Measurements from ENCODE around the gene TMEM8B.
"Not testable (repeated sequence)": the region's sequence is repeated elsewhere in the genome, so short reads cannot be mapped to it uniquely, and the experiment has no call there.

The TMEM8B gene

DNA sequence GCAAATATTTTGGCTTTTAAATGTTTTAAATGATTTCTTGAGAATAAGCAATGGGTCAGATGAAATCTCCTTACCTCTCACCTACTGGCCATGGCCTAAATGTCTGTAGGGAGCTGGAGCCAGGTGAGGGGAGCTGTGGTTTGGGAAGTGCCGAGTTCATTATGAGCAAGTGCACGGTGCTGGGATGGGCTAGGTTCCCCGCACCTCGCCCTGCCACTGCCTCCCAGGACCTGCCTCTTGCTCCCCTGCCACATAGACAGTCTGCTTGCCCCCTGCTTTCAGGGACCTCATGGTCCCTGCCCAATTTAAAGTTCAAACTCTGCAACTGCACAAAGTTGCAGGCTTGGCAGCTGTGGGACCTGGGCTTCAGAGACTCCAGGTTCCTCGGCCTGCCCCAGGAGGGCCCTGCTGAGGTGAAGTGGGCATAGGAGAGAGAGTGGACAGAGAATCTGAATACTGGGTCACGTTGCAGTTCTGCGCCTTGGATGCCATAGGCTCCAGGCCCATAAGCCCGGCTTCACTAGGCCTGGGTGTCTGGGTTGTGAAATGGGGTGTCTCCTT lies 35.7 kb downstream of the TMEM8B start:
- DNase-seq: no peak

DNA sequence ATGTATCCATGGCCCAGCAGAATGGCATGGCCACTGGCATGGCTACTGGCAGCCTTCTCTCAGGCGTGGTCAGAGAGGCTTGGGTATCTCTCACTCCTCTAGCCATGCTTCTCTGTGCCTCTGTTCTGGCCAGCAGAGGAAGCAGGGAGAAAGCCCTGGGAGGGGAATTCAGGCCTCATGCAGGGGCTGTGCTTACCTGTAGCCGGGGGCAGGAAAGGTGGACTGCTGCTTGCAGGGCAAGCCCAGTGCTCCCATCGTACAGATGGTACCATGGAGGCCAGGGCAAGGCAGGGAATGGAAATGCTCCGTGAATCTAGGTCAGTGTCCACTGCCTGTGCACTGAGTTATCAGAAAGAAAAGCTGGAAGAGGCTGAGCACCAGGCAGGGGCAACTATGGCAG lies 38.5 kb downstream of the TMEM8B start:
- DNase-seq: no peak

DNA sequence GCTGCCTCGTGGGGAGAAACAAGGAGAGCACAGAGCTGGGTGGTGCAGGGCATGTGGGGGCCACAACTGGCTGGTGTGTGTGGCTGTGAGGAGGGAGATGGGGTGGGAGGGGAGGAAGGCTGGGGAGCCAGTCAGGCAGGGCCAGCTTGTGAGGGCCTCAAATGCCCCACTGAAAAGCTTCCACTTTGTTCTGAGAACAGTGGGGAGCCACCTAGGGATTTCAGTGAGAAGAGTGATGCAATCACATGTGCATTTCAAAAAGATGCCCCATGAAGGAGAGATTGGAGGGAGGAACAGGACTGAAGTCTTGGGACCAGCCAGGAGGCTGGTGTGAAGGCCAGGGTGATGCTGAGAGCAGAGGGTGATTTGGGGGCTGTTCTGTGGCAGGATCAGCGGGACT lies 39.9 kb downstream of the TMEM8B start:
- DNase-seq: no peak

DNA sequence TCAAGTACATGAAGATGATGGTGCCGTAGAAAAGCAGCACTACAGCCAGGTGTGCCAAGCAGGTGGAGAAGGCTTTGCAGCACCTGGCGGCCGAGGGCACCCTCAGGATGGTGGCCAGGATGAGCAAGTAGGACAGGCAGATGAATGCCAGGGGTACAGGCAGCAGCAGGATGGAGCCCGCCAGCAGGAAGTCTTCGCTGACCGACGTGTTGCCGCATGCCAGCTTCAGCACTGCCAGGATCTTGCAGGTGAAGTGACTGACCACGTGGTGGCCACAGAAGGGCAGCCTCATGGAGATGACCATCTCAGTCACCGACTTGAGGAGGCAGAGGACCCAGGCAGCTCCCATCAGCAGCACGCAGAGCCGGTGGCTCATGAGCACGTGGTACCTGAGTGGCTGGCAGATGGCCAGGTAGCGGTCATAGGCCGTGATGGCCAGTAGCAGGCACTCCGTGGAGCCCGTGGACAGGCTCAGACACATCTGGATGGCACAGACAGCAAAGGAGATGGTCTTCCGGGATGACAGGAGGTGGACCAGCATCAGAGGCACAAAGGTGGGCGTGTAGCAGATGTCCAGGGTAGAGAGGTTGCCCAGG lies 40.7 kb downstream of the TMEM8B start:
- DNase-seq: no peak

DNA sequence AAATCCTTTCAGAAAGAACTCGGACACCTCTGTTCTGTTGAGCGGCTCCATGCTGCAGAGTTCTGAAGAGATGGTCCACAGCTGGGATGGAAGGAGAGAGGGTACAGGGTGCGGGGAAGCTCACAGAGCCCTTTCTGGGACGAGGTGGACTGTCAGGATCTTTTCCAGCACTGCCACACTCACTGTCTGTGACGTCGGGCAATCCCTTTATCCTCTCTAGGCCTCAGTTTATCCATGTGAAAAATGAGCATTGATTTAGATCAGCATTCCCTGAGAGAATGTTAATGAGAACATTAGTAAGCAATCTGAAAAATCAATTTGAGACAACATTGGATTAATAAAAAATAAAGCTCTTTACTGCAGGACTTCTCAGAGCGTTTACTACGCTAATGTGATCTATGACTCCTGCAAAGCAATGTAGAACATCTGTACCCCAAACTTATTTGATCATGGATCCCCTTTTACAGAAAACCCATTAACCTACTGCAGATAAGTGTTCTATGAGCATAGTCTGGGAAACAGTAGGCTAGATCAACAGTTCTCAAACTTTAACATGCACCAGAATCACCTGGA lies 41.4 kb downstream of the TMEM8B start, which contains the start of gene OR13J1:
OR13J1 (minus strand) TSS at position 51 of the 573 bp plus-strand sequence; CDS start at position 51, 0 bp downstream.
- no peak for DNase-seq

DNA sequence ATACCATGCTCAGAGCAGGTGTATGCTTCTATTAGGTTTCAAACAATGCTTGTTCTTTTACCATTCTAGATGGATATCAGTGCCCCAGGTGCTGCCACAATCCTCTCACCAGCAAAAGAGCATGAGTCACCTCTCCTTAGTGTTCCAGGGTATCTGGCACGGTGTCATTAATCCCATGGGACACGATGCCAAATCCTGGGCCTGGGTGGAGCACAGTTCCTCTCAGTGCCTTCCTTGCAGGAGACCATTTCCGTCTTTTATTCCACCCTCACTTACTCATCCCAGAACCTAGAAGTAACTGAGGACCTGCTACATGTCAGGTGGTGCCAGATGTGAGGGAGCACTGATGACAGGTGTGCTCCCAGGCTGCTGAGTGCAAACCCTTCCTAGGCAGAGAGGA lies 42.5 kb downstream of the TMEM8B start:
- DNase-seq: no peak

DNA sequence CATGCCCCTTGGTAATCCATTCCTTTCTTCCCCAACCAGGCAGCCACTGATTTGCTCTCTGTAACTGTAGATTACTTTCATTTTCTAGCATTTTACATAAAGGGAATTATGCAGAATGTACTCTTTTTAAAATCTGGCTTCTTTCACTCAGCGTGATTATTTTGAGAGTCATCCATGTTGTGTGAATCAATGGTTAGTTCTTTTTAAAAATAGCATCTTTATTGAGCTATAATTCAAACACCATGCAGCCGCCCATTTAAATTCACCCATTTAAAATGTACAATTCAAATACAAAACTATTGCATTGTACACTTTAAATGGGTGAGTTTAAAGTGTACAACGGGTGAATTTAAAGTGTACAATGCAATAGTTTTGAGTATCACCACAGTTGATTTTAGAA lies 43.5 kb downstream of the TMEM8B start:
- DNase-seq: no peak

DNA sequence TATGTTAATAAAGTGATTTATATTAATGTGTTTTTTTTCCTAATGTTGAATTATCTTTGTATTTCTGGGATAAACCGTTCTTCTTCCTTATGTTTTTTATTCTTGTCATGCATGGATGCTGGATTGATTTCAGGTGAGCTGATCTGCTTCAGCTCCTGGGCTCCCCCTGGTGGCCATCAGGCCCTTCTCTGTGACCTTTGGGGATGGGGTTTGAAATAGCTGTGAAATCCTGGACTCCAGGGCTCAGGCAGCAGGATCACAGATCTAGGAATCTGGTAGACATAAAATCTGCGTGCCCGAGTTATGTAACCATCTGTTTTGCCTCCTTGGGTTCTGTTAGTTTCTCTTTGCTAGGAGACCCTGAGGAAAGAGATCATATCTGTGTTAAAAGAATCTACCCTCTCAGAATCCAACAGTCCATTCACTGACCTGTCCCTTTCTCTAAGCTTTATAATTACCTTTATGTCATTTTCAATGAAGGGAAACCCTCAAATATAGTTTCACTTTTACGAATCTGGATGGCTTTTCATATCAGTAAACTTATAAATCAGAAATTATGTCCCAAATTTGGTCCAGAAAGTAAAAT lies 53.3 kb downstream of the TMEM8B start:
- peak; percentile 59 to 83 (median 69) for DNase-seq

DNA sequence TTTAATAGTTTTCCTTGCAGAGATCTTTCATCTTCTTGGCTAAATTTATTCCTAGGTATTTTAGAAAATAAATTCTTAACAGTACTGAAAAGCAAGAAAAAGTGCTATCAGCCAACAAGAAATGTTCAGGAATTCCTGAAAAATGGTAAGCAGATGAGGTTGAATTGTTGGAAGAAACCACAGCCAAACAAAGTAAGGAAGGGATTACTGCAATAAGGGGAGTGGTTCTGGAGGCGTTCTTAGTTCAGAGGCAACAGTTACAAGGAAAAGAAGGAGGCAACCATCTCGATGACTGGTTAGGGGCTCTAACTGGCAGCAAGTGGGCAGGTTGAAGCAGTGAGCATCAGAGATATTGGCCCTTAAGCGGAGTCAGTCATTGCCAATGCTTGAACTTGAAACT lies 54.0 kb downstream of the TMEM8B start:
- DNase-seq: no peak

DNA sequence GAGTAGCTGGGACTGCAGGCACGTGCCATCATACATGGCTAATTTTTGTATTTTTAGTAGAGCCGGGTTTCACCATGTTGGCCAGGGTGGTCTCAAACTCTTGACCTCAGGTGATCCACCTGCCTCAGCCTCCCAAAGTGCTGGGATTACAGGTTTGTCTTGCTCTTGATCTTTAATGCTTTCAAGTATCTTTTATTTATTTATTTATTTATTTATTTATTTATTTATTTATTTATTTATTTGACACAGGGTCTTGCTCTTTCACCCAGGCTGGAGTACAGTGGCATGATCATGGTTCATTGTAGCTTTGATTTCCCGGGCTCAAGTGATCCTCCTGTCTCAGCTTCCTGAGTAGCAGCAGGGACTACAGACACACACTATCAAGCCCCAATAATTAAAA lies 55.9 kb downstream of the TMEM8B start:
- not testable (repeated sequence) for DNase-seq

DNA sequence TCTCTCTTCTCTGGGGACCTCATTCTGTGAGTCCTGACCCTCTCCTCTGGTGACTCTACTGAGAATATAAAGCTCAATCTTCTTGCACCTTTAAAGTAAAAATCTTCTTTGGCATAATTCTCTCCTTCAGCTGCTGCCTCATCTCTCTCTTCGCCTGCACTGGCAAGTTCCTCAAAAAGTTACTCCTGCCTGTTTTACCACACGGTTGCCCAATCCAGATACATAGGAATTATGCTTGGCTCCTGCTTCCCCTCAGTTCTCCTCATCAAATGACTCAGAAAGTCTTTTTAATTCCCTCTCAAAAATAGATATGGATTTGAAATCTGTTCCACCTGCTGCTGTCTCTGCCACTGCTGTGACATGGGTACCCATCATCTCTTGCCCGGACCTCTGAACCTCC lies 62.6 kb downstream of the TMEM8B start:
- no peak for DNase-seq

DNA sequence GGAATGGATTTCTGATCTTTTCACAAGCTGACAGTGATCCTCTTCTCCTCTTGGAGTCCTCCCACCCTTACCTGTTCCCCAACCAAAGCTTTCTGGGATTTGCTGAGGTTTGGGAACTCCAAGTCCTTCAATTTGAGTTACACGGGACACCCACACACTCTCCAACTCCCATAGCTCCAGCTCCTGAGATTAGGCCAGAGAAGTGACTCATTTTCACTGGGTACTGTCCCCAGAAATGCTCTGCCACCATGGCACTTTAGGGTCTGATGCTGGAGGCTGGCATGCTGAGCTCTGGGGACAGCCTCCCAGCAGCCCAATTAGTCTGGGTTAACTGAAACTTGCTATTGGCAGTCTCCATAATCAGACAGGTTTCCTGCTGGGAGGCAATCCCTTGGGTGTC lies 63.0 kb downstream of the TMEM8B start:
- DNase-seq: no peak

DNA sequence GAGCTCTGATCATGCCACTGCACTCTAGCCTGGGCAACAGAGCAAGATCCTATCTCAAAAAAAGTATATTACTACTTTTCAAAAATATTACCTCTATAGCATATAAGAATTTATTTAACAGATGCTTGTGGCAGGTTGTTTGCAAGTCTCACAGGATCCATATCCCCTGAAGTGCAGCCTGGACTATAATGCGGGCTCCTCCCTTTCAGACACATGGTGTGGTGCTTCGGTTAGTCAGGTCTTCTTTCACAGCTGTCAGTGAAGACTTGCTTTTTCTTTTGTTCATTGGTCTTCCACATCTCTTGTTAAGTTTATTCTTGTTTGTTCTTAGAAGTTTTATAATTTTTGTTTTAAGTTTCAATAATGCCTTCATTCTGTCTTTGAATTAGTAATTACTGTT lies 67.5 kb downstream of the TMEM8B start:
- DNase-seq: no peak

DNA sequence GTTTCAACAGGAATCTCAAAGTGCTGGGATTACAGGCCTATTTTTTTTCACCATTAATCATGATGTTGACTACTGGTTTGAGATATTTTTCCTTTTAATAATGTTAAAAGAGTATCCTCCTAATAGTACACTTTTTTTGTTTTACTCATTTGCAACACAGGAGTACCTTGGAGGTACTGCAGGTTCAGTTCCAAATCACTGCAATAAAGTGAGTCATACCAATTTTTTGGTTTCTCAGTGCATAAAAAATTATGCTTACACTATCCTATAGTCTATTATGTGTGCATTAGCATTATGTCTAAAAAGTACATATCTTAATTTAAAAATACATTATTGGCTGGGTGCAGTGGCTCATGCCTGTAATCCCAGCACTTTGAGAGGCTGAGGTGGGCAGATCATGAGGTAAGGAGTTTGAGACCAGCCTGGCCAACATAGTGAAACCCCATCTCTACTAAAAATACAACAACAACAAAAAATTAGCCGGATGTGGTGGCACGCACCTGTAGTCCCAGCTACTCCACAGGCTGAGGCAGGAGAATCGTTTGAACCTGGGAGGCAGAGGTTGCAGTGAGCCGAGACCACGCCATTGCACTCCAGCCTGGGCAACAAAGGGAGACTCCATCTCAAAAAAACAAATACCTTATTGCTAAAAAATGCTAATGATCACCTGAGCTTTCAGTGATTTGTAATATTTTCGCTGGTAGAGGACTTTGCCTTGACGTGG lies 68.5 kb downstream of the TMEM8B start:
- DNase-seq: not testable (repeated sequence)

DNA sequence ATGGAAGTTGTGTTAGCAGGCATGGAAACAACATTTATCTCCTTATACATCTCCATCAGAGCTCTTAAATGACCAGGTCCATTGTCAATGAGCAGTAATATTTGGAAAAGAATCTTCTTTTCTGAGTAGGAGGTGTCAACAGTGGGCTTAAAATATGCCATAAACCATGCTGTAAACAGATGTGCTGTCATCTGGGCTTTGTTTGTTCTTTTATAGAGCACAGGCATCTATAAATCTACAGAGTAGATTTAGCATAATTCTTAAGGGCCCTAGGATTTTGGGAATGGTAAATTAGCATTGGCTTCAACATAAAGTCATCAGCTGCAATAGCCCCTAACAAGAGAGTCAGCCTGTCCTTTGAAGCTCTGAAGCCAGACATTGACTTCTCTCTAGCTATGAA lies 69.3 kb downstream of the TMEM8B start:
- no peak for DNase-seq

DNA sequence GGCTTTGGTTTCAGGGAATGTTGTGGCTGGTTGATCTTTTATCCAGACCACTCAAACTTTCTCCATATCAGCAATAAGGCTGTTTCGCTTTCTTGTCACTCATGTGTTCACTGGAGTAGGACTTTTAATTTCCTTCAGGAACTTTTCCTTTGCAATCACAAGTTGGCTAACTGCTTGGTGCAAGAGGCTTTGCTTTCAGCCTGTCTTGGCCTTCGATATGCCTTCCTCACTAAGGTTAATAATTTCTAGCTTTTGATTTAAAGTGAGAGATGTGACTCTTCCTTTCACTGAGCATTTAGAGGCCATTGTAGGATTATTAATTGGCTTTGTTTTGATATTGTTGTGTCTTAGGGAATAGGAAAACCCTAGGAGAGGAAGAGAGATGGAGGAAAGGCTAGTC lies 70.0 kb downstream of the TMEM8B start:
- DNase-seq: no peak

DNA sequence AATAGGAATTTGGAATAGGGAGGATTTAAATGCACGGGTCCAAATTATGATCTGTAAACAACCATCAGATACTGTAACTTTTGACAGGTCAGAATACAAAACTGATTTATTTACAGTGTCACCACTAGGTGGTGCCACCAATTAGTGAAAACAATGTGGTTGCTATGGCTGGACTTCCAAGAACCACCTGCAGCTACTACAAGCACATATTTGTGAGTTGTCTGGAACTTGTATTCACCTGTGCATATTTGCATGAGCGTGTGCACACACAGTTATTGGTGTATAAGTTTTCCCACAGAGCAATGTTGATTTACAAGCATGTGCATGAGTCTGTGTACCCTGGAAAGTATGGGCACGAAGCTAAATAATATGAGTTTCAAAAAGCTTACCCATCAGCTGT lies 74.0 kb downstream of the TMEM8B start:
- DNase-seq: peak in 3 of 5 donors; percentile 20 to 55 (median 39)

DNA sequence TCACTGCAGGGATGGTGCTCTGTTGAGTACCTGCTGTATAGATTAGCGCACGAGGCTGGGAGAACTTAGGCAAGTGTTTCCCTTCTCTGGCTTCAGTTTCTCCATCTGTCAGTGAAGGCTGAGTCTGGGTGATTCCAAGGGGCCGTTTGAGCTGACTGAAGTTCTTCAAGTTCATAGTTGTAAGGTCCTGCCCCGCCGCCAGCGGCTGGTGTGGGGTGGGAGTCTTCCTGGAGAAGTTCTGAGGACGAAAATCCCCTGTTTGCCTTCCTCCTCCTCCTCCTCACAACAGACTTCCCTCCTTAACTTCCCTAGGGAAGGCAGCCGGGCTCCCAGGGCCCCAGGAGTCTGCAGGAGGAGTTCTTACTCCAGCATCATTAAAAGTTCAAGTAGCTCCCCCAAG lies 75.3 kb downstream of the TMEM8B start:
- no peak for DNase-seq

DNA sequence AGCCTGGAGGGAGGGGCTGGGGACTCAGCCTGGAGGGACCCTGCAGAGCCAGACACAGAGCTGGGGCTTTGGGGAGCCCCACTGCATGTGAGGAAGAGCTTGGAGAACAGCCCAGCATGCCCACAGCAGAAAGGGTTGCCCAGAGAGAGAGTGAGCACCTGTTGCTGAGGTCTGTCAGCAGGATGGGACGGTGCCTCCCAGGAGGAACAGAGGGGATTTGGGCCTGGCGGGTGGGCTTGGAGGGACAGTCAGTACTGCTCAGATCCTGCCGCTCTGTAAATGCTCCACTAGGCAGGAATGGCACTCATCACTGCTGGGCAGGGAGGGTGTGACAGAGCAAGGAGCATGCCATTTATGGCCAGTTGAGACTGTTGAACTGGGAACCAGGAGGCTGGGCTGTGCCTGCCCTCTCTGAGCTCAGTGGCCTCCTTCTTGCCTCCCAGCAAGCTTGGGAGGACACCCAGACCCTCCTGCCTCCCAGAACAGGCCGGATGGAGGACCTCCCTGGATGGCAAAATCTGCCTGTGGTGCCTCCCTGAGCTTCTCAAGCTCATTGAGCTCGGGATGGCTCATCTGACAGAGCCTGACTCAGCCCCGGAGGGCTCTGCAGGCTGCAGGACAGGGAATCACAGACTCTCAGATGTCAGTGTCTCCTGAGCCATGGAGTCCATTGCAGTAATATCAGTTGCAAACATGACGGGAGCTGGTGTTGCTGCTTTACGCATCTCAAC lies 76.2 kb downstream of the TMEM8B start:
- DNase-seq: no peak

DNA sequence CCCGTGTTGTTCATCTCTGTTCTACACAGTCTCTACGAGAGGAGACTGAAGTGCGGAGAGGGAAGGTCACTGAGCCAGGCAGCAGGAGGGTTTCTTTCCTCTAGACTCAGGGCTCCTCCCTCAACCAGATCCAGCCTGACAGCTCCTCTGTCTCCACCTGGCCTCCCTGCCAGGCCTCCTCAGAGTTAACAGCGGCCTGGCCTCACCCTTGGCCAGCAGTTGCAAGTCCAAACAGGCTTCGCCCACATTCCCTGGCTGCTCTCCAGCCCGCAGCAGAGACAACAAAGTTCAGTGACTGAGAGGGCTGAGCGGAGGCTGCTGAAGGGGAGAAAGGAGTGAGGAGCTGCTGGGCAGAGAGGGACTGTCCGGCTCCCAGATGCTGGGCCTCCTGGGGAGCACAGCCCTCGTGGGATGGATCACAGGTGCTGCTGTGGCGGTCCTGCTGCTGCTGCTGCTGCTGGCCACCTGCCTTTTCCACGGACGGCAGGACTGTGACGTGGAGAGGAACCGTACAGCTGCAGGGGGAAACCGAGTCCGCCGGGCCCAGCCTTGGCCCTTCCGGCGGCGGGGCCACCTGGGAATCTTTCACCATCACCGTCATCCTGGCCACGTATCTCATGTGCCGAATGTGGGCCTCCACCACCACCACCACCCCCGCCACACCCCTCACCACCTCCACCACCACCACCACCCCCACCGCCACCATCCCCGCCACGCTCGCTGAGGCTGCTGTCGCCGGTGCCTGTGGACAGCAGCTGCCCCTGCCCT lies 77.1 kb downstream of the TMEM8B start, which contains the start of gene HRCT1:
HRCT1 (plus strand) TSS at position 291 of the 768 bp plus-strand sequence; CDS start at position 377, 86 bp downstream.
- DNase-seq: no peak

DNA sequence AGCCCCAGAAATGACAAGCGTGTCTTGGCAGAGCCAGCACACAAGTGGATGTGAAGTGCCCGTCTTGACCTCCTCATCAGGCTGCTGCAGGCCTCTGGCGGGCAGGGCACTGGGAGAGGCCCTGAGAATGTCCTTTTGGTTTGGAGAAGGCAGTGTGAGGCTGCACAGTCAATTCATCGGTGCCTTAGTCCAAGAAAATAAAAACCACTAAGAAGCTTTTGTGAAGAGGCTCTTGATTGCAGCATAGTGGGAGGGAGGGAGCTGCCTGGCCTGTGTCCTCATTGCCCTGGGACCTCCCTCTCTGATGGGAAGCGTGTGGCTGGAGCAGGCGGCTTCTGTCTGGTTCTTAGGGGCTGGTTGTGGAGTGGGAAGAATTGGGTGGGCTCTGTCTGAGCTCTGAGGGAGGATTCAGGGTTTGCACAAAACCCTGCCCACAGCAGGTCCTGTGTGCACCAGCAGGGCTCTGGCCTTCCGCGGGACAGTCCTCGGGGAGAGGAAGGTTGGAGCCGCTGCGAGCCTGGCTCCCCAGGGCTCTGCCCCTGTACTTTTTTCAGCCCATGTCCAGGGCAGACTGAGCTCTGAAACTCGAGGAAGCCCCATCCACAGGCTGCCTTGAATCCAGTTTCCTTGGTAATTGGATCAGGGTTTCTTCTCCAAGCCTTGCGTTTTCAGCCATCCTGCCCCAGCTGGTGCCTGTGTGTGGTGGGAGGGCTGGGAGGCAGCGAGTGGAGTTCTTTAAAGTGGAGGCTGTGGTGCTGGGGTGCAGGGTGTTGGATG lies 78.1 kb downstream of the TMEM8B start:
- no peak for DNase-seq
